GM18951 (cell line): Measurements from ENCODE around the gene EXOC6B.

ENCODE experiments used
- POLR2A ChIP-seq: IDR thresholded peaks from 4 replicates; pipeline ENCODE4 v1.6.1; 2011; ENCODE audit warnings: mild to moderate bottlenecking; ENCODE audit not compliant: insufficient read length, insufficient read depth; ENCODE audit errors: extremely low read depth
- in situ Hi-C: fragments of 300-500 bp; cut with MboI; formaldehyde crosslinking; loops from one replicate; pipeline ENCODE4 v1.12.0; 2022; ENCODE audit warnings: low sequenced_read_pairs, mixed read lengths, inconsistent platforms; ENCODE audit not compliant: unreplicated experiment

Gene EXOC6B

DNA sequence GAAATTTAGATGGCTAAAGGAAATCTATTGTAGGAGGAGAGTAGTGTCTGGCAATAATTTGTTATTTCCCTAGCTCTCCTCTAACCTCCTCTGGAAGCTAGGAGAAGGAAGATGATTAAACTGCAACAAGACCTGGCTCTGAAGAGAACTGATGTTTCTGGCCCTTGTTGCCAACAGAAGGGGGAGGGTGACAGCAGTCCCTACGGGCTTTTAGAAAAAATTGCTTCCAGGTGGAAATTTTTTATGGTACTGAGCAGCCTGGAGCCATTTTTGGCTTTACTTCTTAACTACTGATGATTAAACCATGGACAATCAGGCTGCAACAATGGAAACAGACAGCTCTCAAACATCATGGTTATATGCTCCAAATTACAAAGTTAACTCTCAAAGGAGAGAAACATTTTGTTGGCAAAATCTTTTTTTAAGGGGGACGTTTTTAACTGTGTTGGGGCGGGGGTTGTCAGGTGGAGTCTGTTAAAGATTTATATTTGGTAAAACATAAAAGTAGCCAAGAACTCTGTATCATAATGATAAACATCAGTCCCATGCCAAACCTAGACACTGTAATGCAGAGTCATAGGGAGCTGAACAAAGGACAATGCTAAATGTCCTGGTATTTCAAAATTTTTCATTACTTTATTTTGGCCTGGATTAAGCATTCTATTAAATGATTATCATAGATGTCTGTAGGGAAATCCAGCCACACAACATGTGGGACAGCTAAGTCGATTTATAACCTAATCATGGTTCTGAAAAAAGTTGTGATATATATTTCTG is 70.0 kb downstream of the EXOC6B start:
- in situ Hi-C loops: no loop called here
- TF ChIP-seq POLR2A: no peak

DNA sequence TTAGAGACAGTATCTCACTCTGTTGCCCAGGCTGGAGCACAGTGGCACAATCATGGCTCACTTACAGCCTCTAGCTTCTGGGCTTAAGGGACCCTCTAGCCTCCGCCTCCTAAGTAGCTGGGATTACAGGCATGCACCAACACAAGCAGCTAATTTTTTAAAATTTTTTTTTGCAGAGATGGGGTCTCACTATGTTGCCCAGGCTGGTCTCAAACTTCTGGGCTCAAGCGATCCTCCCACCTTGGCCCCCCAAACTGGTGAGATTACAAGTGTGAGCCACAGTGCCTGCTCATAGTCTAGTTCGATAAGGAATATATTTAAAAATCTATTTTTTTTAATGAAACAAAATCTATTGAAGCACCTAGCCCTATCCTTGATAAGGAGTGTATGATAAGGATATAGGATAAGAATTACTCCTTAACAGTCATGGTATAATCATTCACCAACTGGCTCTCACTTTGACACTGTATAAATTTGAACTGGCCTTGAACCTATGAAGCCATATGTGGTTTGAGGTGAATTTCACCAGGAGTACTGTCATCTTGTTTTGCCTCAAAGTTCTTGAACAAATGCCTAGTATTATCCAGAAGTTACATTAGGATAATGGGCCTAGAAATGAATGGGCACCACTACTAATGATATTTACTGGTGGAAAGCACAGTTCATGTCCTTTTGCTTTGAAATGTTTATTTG is 71.1 kb downstream of the EXOC6B start:
- in situ Hi-C loops: no loop called here
- no peak for TF ChIP-seq POLR2A

DNA sequence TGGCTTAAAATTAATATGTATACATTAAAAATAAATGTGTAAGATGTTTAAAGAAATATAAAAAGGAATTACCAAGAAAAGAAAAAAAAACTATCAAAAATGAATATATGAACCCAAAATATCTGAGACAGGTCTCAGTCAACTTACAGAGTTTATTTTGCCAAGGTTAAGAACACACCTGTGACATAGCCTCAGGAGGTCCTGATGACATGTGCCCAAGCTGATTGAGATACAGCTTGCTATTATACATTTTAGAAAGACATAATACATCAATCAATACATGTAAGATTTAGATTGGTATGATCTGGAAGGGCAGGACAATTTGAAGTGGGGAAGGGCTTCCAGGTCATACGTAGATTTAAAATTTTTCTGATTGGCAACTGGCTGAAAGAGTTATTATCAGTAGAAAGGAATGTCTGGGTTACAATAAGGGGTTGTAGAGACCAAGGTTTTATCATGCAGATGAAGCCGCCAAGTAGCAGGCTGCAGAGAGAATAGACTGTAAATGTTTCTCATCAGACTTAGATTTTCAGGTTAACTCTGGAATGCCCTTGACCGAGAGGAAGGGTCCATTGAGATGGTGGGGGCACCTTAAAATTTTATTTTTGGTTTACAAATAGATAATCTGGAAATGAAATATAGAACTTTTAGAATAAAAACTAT is 74.7 kb downstream of the EXOC6B start:
- no peak for TF ChIP-seq POLR2A
- in situ Hi-C loops: no loop called here

DNA sequence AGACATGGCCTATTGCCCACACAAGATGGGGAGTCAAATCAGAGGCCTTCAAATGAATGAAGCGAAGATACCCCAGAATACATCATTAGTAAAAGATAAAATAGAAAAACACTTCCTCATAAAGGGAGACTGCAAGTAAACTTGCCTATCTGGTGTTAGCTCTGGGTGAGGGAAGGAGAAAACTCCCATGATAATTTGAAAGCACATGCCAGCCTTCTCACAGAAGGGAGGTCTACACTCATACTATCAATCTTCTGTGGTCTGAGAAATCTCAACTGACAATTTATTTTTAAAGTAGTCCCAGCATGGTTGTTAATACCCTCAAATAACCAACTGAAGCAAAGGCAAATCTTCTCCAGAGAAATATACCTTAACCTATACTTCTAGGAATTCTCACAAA is 75.4 kb downstream of the EXOC6B start:
- no peak for TF ChIP-seq POLR2A

DNA sequence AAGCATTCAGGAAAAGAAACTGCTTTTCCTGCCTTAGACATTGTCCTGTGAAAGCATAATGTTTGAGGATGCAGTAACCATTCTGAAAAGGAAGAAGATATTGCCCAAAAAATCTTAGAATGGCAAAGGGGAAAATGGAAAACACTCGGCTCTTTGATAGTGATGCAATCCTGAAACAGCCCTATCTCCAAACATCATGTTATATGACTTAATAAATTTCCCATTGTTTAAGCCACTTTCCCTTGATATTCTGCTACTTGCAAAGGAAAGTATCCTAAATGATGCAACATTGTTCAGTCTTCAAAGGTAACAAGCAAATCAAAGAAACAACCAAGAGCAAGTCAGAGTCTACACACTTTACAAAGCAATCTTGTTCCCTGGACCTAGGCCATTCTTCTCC is 78.5 kb downstream of the EXOC6B start:
- in situ Hi-C loops: no loop called here

More for the DNA sequence above, 75.4 kb downstream of the EXOC6B start:
- in situ Hi-C loops: no loop called here

DNA sequence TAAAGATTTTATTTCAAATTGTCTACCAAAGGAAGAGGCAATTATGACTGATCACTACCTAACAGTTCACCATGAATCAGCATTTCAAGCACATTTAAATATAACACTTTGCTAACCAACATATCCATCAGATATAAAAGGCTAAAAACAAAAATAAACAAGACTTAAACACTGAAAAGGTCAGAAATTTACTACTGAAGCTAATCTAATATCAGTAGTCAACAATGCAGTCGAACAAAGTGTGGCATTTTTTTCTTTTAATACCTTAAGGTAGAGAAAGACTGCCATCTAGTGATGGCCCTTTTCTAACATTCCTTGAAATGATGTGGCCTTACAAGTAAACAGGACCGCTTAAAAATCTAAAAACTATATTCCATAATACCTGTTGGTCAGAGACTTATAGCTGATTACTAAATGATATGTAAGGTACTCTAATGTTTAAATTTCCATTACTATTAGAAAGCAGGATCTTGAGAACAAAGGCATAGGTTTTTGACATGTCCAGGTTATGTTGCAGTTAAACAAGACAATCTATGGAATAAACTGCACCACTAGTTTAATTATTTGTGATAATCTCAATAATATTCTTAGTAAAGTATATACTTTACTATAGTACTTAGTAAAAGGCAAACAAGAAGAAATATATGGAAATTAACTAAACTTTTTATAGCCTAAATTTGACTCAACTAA is 80.0 kb downstream of the EXOC6B start:
- in situ Hi-C loops: no loop called here
- no peak for TF ChIP-seq POLR2A

More for the DNA sequence above, 78.5 kb downstream of the EXOC6B start:
- TF ChIP-seq POLR2A: no peak

DNA sequence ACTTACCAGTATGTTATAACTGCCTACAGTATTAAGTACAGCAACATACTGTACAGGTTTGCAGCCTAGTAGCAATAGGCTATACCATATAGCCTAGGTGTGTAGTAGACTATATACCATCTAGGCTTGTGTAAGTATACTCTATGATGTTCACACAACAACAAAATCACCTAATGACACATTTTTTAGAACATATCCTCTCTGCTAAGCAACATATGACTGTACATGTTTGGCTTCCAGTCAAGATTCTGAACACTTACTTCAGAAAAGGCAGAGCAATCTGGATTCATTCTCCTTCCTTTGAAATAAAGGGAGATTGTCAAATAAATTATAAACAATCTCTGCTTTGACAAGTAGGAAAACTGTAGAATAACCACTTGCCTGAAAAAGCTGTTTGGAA is 81.8 kb downstream of the EXOC6B start:
- in situ Hi-C loops: no loop called here
- no peak for TF ChIP-seq POLR2A

DNA sequence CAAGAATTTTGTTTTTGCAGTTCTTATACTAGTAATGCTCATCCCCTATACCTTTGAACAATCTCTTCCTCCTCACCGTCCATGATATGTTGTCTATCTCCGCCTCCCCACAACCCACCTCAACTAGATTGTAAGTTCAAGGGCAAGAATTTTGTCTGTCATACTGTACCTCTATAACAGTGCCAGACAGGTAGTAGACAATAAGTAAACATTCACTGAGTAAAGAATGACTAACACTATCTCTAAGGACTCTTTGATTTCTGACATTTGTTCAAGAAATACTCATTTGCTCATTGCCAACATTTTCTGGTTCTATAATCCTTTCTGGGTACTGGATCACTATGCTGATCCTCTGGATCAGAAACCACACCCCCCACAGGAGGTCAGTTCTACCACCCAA is 82.4 kb downstream of the EXOC6B start:
- TF ChIP-seq POLR2A: no peak
- in situ Hi-C loops: no loop called here

DNA sequence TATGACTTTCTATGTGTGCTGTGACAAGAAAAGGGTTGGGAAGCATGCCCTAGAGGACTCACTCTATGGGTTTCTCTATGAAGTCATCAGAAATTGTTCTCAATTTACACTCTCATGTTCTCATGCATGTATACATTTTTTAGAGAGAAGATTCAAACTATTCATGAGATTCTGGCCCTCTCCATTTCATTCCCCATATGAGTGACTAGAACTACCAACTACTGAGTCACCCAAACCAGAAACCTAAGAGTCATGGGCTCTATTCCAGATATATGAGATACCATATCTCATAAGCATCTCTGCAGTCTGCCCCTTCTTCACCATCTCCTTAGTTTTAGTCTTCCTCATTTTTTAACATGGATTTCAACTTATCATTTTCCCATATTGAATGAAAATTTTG is 87.7 kb downstream of the EXOC6B start:
- in situ Hi-C loops: no loop called here
- no peak for TF ChIP-seq POLR2A

DNA sequence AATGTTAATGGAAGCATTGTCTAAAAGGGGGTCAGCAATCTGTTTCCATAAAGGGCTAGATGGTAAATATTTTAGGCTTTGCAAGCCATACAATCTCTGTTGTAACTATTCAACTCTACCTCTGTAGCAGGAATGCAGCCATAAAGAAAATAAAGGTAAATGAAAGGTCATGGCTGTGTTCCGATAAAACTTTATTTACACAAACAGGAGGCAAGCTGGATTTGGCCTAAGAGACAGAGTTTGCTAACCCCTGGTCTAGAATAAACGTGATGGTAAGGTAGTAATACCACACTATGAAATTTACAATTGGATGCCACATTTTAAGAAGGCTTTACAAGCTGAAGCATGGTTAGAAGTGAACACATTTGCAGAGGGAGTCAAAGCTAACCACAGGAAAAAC is 91.4 kb downstream of the EXOC6B start:
- TF ChIP-seq POLR2A: no peak
- in situ Hi-C loops: no loop called here

DNA sequence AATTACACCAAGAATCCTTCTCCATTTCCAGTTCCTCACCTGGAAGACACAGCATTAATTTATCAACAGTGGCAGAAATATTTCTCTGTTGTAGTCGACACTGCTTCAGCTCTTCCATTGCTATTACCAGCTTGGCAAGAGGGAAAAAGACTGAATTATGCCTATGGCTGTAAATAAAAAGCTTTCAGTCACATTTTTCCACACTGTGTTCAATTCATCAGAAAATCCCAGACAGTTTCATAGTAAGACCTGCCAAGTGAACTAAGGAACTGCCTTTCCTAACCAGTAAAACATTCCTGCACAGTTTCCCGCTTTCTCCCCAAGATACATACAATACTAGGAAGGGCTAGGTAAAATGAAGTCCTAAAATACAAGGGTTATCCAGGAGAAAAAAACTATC is 94.7 kb downstream of the EXOC6B start:
- TF ChIP-seq POLR2A: no peak
- in situ Hi-C loops: no loop called here

DNA sequence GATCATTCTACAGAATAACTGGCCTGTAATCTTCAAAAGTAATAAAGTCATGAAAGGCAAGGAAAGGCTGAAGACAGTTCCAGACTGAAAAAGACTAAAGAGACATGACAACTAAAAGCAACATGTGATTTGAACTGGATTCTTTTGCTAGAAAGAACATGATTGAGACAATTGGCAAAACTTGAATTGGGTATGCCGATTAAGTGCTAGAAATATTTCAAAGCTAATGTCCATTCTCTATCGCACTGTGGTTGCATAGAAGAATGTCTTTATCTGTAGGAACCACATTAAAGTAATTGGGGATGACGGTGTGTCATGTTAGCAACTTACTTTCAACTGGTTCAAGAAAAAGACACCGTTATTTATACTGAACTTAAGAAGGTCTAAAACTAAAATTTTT is 98.5 kb downstream of the EXOC6B start:
- in situ Hi-C loops: no loop called here
- no peak for TF ChIP-seq POLR2A

DNA sequence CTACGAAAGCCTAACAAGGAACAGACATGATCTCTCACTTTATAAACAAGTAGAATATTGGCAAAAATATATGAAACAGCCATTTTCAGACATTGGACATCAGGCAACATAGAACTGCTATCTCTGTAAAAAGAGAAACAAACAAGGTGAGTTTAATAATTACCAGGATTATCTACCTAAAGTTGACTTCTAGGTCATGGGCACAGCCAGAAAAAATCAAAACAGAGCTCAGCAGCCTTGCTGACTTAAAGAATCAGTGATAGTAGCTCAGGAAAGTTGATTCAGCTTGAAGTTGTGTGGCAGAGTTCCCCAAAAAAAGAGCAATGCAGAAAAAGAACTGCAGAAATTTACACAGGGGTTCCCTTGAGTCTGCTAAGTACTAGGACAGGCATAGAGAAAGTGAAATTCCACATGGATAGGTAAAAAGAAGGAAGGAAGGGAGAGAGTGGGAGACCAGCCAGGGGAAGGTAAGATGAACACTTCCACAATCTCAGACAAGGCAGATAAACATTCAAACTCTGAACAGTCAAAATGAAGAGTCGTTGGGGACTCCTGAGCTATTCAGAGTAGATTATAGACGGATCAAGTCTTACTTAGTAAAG is 102.0 kb downstream of the EXOC6B start:
- no peak for TF ChIP-seq POLR2A
- in situ Hi-C loops: no loop called here

DNA sequence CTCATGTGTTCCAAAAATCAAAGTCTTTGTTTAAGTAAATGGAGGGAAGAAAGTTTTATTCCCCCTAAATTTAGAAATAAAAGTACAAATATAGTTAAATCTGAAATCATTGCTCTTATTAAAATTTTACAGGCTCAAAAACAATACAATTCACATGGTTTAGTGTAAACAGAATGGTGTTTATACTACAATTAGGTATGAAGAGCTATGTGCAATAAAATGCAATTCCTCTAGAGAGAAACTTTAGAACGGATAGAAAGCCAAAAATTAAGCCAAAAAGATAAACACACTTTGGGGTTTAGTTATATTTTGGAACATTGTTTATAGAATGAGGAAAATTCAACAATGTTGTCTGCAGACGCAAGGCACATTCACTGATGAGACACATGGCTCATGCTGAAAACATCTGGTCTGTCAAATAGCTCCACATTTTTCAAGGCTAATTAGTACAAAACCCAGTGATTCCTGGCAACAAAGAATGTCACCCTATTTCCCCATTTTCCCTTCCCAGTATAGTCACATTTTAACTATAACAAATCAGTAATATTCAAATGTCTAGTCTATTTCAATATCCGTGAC is 103.3 kb downstream of the EXOC6B start:
- in situ Hi-C loops: no loop called here

More for the DNA sequence above, 103.3 kb downstream of the EXOC6B start:
- TF ChIP-seq POLR2A: no peak
